Type B pancreatic cell (in vitro differentiated cells): ENCODE results near the gene KRT6B. TPM values are rescaled to one million over a fixed set of nuclear protein-coding genes. Genes with fewer than 3 reads are reported as not detected.

Experiments
- DNase-seq: peaks from one replicate; pipeline ENCODE4 v3.0.0; 2021; ENCODE audit warnings: mixed read lengths; ENCODE audit not compliant: unreplicated experiment; ENCODE audit errors: extremely low spot score
- H3K27ac Mint-ChIP-seq: 2 replicates; pipeline ENCODE4 v1.8.0; 2021; ENCODE audit warnings: mild to moderate bottlenecking, mixed read lengths
- H3K27me3 Mint-ChIP-seq: 2 replicates; pipeline ENCODE4 v1.8.0; 2021; ENCODE audit warnings: mixed read lengths
- H3K36me3 Mint-ChIP-seq: 2 replicates; pipeline ENCODE4 v1.8.0; 2021; ENCODE audit warnings: mixed read lengths
- H3K4me1 Mint-ChIP-seq: one replicate; pipeline ENCODE4 v1.8.0; 2021; ENCODE audit warnings: mixed read lengths; ENCODE audit not compliant: unreplicated experiment
- H3K4me3 Mint-ChIP-seq: 2 replicates; pipeline ENCODE4 v1.8.0; 2021; ENCODE audit warnings: mild to moderate bottlenecking, mixed read lengths
- H3K9me3 Mint-ChIP-seq: 2 replicates; pipeline ENCODE4 v1.8.0; 2021; ENCODE audit warnings: mixed read lengths
- CTCF ChIP-seq: fragments of 200-600 bp; sonication (generic); conservative IDR thresholded peaks from 2 replicates; pipeline ENCODE4 v1.5.0; 2021; ENCODE audit warnings: antibody characterized with exemption, mild to moderate bottlenecking
- total RNA-seq: library from RNA; stranded (reverse); gene quantifications from 2 replicates; pipeline ENCODE4 v1.2.1, GENCODE V29; 2021; ENCODE audit warnings: low replicate concordance

The KRT6B gene
- total RNA-seq, 1 donor from 2014 or later, result not detected

GRCh38 chr12:52416795-52417194, 35.2 kb downstream of the KRT6B start:
- DNase-seq, result no peak
- Mint-ChIP-seq H3K27ac (no peak overlapping the region), H3K36me3 (no peaks in the 10 kb centered on the region), H3K9me3 (no peaks in the 10 kb centered on the region), H3K4me3 (no peak overlapping the region), H3K27me3 (peaks cover 17% of the 10 kb centered on the region), H3K4me1 (peaks cover 4% of the 10 kb centered on the region)
- no peak for TF ChIP-seq CTCF

GRCh38 chr12:52415870-52416750, 35.8 kb downstream of the KRT6B start:
- no peak overlapping the region for H3K27ac Mint-ChIP-seq
- H3K9me3 Mint-ChIP-seq, result no peaks in the 10 kb centered on the region
- no peak for DNase-seq
- peaks cover 4% of the 10 kb centered on the region for H3K4me1 Mint-ChIP-seq
- no peak overlapping the region for H3K4me3 Mint-ChIP-seq
- peaks cover 18% of the 10 kb centered on the region for H3K27me3 Mint-ChIP-seq
- no peaks in the 10 kb centered on the region for H3K36me3 Mint-ChIP-seq
- no peak for TF ChIP-seq CTCF

- H3K4me1 Mint-ChIP-seq, result peaks cover 4% of the 10 kb centered on the region
- H3K36me3 Mint-ChIP-seq, result no peaks in the 10 kb centered on the region
Measured at GRCh38 chr12:52414936-52415335, 37.0 kb downstream of the KRT6B start.

GRCh38 chr12:52413782-52414345, 38.1 kb downstream of the KRT6B start:
- H3K4me3 Mint-ChIP-seq, result no peak overlapping the region
- TF ChIP-seq CTCF, result no peak
- H3K36me3 Mint-ChIP-seq, result no peaks in the 10 kb centered on the region
- peaks cover 4% of the 10 kb centered on the region for H3K4me1 Mint-ChIP-seq
- H3K27ac Mint-ChIP-seq, result no peak overlapping the region
- no peaks in the 10 kb centered on the region for H3K9me3 Mint-ChIP-seq
- DNase-seq, result no peak
- peaks cover 12% of the 10 kb centered on the region for H3K27me3 Mint-ChIP-seq

More at GRCh38 chr12:52414936-52415335, 37.0 kb downstream of the KRT6B start:
- TF ChIP-seq CTCF, result no peak
- DNase-seq, result no peak
- H3K4me3 Mint-ChIP-seq, result no peak overlapping the region
- H3K27ac Mint-ChIP-seq, result no peak overlapping the region
- no peaks in the 10 kb centered on the region for H3K9me3 Mint-ChIP-seq
- peaks cover 17% of the 10 kb centered on the region for H3K27me3 Mint-ChIP-seq

- Mint-ChIP-seq H3K27ac (no peak overlapping the region), H3K27me3 (peaks cover 17% of the 10 kb centered on the region), H3K36me3 (no peaks in the 10 kb centered on the region), H3K4me1 (peaks cover 4% of the 10 kb centered on the region), H3K9me3 (no peaks in the 10 kb centered on the region), H3K4me3 (no peak overlapping the region)
- DNase-seq, result no peak
- TF ChIP-seq CTCF, result no peak
Measured at GRCh38 chr12:52413202-52413601, 38.7 kb downstream of the KRT6B start.
